Endodermal cell (in vitro differentiated cells): ENCODE measurements around the gene LAMC1. TPM values are rescaled to one million over a fixed set of nuclear protein-coding genes. Genes with fewer than 3 reads are reported as not detected.

ENCODE experiments used
- DNase-seq: peaks from one replicate; pipeline ENCODE4 v3.0.0-alpha.2; 2017
- H3K27ac ChIP-seq: 2 replicates; pipeline ENCODE4 v1.5.1; 2013; ENCODE audit warnings: mild to moderate bottlenecking, low read depth, low read length, moderate library complexity
- H3K27me3 ChIP-seq: 2 replicates; pipeline ENCODE4 v1.6.1; 2013; ENCODE audit warnings: mild to moderate bottlenecking, low read length, moderate library complexity; ENCODE audit not compliant: insufficient read depth, control insufficient read depth, poor library complexity, severe bottlenecking
- H3K36me3 ChIP-seq: 2 replicates; pipeline ENCODE4 v1.7.0; 2013; ENCODE audit warnings: mild to moderate bottlenecking, low read length, moderate library complexity; ENCODE audit not compliant: control insufficient read depth, insufficient read depth
- H3K4me1 ChIP-seq: one replicate; pipeline ENCODE4 v1.7.0; 2013; ENCODE audit warnings: low read length; ENCODE audit not compliant: control insufficient read depth, insufficient read depth
- H3K4me3 ChIP-seq: 2 replicates; pipeline ENCODE4 v1.5.1; 2013; ENCODE audit warnings: mild to moderate bottlenecking, low read length, moderate library complexity
- H3K9ac ChIP-seq: 2 replicates; pipeline ENCODE4 v1.6.1; 2013; ENCODE audit warnings: mild to moderate bottlenecking, low read length, moderate library complexity; ENCODE audit not compliant: poor library complexity, severe bottlenecking; ENCODE audit errors: extremely low read depth
- H3K9me3 ChIP-seq: 2 replicates; pipeline ENCODE4 v1.6.1; 2013; ENCODE audit warnings: mild to moderate bottlenecking, low read length, moderate library complexity; ENCODE audit not compliant: control insufficient read depth
- H3K27ac Mint-ChIP-seq: 2 replicates; pipeline ENCODE4 v1.8.0; 2020; ENCODE audit warnings: mixed read lengths
- H3K27me3 Mint-ChIP-seq: 2 replicates; pipeline ENCODE4 v1.8.0; 2021; ENCODE audit warnings: mild to moderate bottlenecking, mixed read lengths; ENCODE audit not compliant: insufficient read depth
- H3K36me3 Mint-ChIP-seq: 2 replicates; pipeline ENCODE4 v1.8.0; 2020; ENCODE audit warnings: low read depth, mixed read lengths
- H3K4me1 Mint-ChIP-seq: 2 replicates; pipeline ENCODE4 v1.8.0; 2020; ENCODE audit warnings: mixed read lengths
- H3K4me3 Mint-ChIP-seq: 2 replicates; pipeline ENCODE4 v1.8.0; 2020; ENCODE audit warnings: mild to moderate bottlenecking, moderate library complexity, mixed read lengths
- H3K9me3 Mint-ChIP-seq: 2 replicates; pipeline ENCODE4 v1.8.0; 2020; ENCODE audit warnings: mild to moderate bottlenecking, mixed read lengths
- WGBS, 2 experiments: methylation state at CpG; one replicate each; pipeline versions ENCODE4 v1.1.5 to v1.1.7; 2013; ENCODE audit warnings: missing lambda C conversion rate in 2 of 2, mixed read lengths in 1 of 2; ENCODE audit not compliant: insufficient coverage in 1 of 2, insufficient read length in 1 of 2; 5-methylcytosine and 5-hydroxymethylcytosine counted together
- total RNA-seq, 2 donors: library from RNA; stranded (reverse); fragmentation: NEBNext Ultra II Directional in 1 of 2; extraction: Animal tissue kit (Norgen Biotek cat#: 25700) in 1 of 2; gene quantifications; 2 replicates in 1 of 2; 3 replicates in 1 of 2; pipeline ENCODE4 v1.2.1, GENCODE V29; 2021
- TF ChIP-seq, protein P1 (sequence below): fragments of 200-600 bp; sonication (generic); conservative IDR thresholded peaks from 2 replicates; pipeline ENCODE4 v1.5.0; 2021; ENCODE audit warnings: antibody characterized with exemption, mild to moderate bottlenecking

Gene LAMC1
- total RNA-seq, 2 donors from 2014 or later: 47.9 to 58.8 TPM

- no peak overlapping the region for H3K9ac ChIP-seq
- TF ChIP-seq, protein P1, sequence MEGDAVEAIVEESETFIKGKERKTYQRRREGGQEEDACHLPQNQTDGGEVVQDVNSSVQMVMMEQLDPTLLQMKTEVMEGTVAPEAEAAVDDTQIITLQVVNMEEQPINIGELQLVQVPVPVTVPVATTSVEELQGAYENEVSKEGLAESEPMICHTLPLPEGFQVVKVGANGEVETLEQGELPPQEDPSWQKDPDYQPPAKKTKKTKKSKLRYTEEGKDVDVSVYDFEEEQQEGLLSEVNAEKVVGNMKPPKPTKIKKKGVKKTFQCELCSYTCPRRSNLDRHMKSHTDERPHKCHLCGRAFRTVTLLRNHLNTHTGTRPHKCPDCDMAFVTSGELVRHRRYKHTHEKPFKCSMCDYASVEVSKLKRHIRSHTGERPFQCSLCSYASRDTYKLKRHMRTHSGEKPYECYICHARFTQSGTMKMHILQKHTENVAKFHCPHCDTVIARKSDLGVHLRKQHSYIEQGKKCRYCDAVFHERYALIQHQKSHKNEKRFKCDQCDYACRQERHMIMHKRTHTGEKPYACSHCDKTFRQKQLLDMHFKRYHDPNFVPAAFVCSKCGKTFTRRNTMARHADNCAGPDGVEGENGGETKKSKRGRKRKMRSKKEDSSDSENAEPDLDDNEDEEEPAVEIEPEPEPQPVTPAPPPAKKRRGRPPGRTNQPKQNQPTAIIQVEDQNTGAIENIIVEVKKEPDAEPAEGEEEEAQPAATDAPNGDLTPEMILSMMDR: no peak
- DNase-seq: no peak
- Mint-ChIP-seq H3K36me3 (peaks cover 28% of the 10 kb centered on the region), H3K4me1 (no peaks in the 10 kb centered on the region), H3K27ac (no peak overlapping the region), H3K4me3 (no peak overlapping the region), H3K27me3 (peaks cover 25% of the 10 kb centered on the region), H3K9me3 (no peaks in the 10 kb centered on the region)
- WGBS, 2 experiments: 60 to 72% methylated on average over 4 of the region's 4 CpGs
- H3K4me3 ChIP-seq: no peak overlapping the region
- peaks cover 26% of the 10 kb centered on the region for H3K36me3 ChIP-seq
- H3K27me3 ChIP-seq: peaks cover 16% of the 10 kb centered on the region
- no peak overlapping the region for H3K27ac ChIP-seq
- no peaks in the 10 kb centered on the region for H3K9me3 ChIP-seq
- H3K4me1 ChIP-seq: no peaks in the 10 kb centered on the region
Measured at GRCh38 chr1:183116416-183116815, 93.2 kb downstream of the LAMC1 start.

- H3K27ac Mint-ChIP-seq: no peak overlapping the region
- Histone ChIP-seq H3K27ac (no peak overlapping the region), H3K9ac (no peak overlapping the region), H3K27me3 (peaks cover 56% of the 10 kb centered on the region), H3K4me1 (no peaks in the 10 kb centered on the region), H3K9me3 (no peaks in the 10 kb centered on the region), H3K36me3 (peaks cover 59% of the 10 kb centered on the region), H3K4me3 (no peak overlapping the region)
- H3K4me3 Mint-ChIP-seq: no peak overlapping the region
- H3K9me3 Mint-ChIP-seq: no peaks in the 10 kb centered on the region
- WGBS, 2 experiments: 97 to 100% methylated on average over 1 to 3 of the region's 3 CpGs
- peaks cover 74% of the 10 kb centered on the region for H3K27me3 Mint-ChIP-seq
- H3K36me3 Mint-ChIP-seq: peaks cover 43% of the 10 kb centered on the region
- TF ChIP-seq, protein P1: no peak
- DNase-seq: no peak
- H3K4me1 Mint-ChIP-seq: peaks cover 8% of the 10 kb centered on the region
Measured at GRCh38 chr1:183121609-183122008, 98.4 kb downstream of the LAMC1 start.

GRCh38 chr1:183124259-183124658 is 101.0 kb downstream of the LAMC1 start:
- H3K27ac ChIP-seq: no peak overlapping the region
- Mint-ChIP-seq H3K4me1 (peaks cover 8% of the 10 kb centered on the region), H3K27me3 (peaks cover 80% of the 10 kb centered on the region), H3K27ac (no peak overlapping the region), H3K36me3 (peaks cover 49% of the 10 kb centered on the region), H3K9me3 (no peaks in the 10 kb centered on the region), H3K4me3 (no peak overlapping the region)
- 93 to 97% methylated on average over 1 to 2 of the region's 2 CpGs for WGBS, 2 experiments
- H3K4me3 ChIP-seq: no peak overlapping the region
- H3K27me3 ChIP-seq: peaks cover 59% of the 10 kb centered on the region
- no peak overlapping the region for H3K9ac ChIP-seq
- TF ChIP-seq, protein P1: no peak
- peaks cover 64% of the 10 kb centered on the region for H3K36me3 ChIP-seq
- DNase-seq: no peak
- no peaks in the 10 kb centered on the region for H3K9me3 ChIP-seq
- H3K4me1 ChIP-seq: no peaks in the 10 kb centered on the region
